NK-92 (cell line): ENCODE measurements around the gene SSRP1.
"Not testable (repeated sequence)": the region's sequence is repeated elsewhere in the genome, so short reads cannot be mapped to it uniquely, and the experiment has no call there.

ENCODE experiments used
- DNase-seq: peaks from one replicate; lab custom pipeline; 2025; ENCODE audit not compliant: unreplicated experiment; lab: John Stamatoyannopoulos, UW

SSRP1 gene

DNA sequence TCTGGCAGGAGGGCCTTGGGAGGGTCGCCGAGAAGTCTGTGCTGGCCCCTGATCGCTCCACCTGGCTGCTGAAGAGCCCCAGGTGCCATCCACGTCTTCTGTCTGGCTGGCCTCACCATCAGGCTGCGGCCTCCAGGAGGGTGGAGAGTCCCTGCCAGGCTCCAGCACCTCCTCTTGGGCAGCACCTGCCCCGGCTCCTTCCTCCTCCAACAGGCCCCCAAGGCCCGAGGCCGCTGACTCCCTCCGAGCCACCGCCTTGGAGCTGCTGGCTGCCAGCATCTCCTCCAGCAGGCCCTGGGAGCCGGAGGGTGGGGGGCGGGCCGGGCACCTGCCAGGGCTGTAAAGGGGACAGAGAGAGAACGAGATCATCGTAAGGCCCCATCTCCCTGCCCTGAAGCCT, 33.2 kb downstream of the SSRP1 start:
- no peak for DNase-seq

DNA sequence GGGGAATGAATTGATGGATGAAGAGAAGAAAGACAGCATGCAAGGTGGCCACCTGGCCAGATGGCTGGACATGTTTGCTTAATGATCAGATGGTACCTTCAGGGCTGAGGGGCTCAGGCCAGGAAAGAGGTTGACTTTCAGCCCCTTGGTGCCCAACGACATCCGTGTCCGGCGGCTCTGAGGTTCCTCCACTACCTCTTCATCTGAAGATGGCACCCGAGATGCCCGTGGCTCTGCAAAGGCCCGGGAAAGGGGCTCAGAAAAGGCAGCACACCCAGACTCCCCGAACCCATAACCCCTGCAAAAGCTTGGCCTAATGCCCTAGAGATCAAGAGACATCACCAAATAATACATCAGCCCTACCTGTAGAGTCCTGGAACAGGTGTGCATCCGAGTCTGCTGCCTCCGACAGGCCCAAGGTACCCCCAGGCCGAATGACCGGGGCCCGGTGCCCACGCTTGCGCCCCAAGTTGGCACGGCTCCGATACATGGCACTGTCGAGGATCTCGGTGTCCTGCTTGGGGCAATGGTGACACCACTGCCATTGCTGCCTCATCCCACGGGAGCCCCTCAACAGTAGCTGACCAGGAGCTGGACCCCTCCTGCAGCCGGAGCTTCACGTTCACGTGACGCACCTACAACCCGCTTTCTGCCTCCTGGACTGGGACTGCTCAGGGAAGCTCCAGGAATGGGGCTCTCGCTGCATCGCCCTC, 33.8 kb downstream of the SSRP1 start:
- no peak for DNase-seq

DNA sequence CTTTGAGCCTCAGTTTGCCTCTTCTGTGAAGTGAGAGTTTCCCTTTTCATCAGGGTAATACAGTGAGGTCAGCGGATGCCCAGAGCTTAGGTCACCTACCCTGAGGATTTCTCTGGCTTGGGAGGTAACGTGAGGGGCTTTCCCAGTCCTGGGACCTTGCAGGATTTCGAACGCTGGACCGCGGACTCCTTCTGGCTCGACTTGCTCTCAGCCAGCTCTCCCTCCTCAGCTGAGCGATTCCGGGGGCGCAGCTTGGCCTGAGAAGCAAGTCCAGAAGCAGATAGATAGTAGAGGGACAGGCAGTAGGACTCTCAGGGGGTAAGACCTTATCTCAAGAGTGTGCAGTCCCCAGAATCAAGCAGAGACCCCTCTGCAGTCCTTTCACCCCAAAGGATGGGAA, 34.9 kb downstream of the SSRP1 start:
- no peak for DNase-seq

DNA sequence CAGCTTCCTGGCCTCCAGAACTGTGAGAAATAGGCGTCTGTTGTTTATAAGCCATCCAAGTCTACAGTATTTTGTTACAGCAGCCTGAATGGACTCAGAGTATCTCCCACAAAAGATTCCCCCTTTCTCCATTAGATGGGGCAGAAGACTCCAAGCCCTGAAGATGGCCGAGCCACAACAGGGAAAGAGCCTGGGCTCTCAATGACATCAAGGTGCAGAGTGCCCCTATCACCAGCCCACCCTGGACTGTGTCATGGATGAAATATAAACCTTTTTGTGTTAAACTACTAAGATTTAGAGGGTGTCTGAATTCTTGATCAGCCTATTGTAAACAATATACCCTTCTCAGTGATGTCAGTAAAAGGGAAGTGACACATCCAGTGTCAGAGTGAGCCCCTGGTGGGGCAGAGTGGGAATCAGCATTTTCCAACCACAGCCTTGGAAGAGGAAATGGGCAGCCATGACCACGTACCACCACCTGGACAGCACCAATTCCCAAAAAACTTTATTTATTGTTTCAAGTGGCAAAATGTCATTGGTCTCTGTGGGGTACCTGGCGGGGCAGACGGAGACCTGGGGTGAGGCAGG, 36.4 kb downstream of the SSRP1 start:
- no peak for DNase-seq

DNA sequence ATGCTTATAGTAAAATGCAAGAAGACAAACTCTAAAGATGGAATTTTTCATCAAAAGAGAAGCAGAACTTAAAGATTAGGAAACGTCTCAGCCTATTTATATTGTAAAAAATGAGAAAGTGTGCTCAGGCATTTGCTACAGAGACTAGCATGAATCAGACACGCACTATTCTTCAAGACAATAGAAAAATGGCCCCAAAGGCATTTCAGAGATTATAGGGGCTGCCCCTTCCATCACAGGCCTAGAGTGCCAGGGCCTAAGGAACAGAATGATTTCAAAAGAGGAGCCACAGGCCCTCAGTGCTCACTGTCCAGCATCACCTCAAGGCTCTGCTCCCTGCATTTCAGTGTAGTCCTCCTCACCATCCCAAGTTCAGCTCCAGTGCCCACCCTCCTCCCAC, 38.5 kb downstream of the SSRP1 start:
- no peak for DNase-seq

GRCh38 chr11:57296205-57296604, 39.5 kb downstream of the SSRP1 start:
- DNase-seq: not testable (repeated sequence)

DNA sequence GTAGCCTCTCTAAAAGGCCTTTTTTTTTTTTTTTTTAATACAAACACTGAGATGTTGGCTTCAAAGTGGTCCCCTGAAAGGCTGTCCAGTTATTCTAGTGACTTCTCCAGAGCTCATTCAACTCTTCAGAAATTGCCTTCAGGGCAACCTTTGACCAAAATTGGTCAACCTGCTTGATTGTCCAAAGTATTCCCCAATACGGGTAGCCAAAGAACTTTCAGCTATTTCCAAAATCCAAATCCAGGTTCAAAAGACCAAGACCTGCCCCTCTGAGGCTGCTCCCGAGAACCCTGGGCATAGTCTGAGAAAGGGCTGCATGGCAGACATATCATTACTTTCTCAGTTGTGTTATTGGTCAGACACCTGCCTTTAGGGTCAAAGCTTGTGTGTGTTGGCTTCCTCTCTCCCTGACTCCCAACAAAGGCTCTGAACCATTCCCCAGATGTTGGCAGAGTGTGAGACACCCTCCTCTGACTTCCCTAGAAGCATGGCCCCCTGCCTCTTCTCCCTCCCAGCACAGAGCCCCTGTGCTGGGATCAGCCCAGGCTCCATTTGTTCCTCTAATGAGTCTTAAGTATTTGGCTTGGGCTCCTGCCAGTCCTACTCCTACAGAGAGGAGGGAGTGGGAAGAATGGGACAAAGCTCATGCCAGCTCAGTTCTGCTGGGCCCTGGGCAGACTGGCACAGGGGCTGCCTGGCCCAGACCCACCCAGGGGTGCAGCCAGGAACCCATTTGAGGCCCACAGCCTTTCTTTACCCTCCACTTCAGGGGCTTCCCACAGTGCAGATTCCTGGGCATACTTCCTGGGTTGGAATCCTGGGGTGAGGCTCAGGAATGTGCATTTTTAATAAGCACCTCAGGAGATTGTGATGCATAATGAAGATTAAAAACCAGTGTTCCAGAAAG, 41.2 kb downstream of the SSRP1 start:
- no peak for DNase-seq

- DNase-seq: no peak
Measured at GRCh38 chr11:57290288-57290687, 45.4 kb downstream of the SSRP1 start.

GRCh38 chr11:57288771-57289579, 46.7 kb downstream of the SSRP1 start:
- no peak for DNase-seq

DNA sequence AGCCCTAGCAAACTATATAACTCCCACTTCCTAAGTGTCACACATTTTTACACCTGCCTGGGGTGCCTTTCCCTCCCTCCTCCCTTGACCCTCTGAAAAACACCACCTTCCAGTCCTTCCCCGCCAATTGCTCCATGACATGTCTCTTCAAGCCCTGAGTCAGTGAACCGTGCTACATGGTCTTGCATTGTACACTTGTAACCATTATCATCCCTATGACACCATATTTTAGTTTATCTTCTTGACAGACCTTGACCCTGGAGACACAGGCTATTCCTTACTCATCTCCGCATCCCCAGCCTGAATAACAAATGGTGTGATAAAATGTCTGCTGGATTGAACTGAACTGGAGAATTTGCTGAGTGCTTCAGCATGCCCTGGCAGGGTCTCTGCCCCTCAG, 47.8 kb downstream of the SSRP1 start:
- DNase-seq: no peak

DNA sequence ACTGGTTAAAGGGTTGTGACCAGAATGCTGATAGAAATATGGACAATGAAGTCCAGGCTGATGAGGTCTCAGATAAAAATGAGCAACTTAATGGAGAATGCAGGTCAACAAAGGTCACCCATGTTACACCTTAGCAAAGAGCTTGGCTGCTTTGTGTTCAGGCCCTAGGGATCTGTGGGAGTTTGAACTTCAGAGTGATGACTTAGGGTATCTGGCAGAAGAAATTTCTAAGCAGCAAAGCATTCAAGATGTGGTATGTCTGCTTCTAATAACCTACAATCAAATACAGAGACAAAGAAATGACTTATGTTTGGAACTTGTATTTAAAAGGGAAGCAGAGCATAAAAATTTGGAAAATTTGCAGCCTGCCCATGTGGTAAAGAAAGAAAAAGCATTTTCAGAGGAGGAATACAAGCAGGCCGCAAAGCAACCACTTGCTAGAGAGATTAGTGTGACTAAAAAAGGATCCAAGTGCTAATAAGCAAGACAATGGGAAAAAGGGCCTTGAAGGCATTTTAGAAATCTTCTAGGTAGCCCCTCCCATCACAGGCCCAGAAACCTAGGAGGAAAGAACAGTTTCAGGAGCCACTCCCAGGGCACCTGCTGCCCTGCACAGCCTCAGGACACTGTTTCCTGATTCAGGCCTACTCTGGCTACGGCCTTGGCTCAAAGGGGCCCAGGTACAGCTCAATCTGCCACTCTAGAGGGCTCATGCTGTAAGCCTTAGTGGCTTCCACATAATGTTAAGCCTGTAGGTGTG, 52.3 kb downstream of the SSRP1 start:
- no peak for DNase-seq

DNA sequence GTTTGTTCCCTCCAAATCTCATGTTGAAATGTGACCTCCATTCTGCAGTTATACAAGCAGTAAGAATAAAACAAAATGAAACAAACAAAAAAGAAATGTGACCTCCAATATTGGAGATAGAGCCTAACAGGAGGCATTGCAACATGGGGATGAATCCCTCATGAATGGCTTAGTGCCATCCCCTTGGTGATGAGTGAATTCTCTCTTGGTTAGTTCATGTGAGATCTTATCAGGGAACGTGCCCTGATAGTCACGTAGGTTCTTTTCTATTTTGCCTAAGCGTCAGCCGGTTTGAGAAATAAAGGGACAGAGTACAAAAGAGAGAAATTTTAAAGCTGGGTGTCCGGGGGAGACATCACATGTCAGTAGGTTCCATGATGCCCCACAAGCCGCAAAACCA, 54.1 kb downstream of the SSRP1 start:
- DNase-seq: not testable (repeated sequence)

GRCh38 chr11:57279116-57279515, 56.6 kb downstream of the SSRP1 start:
- no peak for DNase-seq

GRCh38 chr11:57278721-57279095, 57.0 kb downstream of the SSRP1 start:
- DNase-seq: no peak

GRCh38 chr11:57277845-57278720, 57.6 kb downstream of the SSRP1 start:
- no peak for DNase-seq

- DNase-seq: no peak
Measured at GRCh38 chr11:57276971-57277675, 58.6 kb downstream of the SSRP1 start.

- no peak for DNase-seq
Measured at GRCh38 chr11:57276169-57276970, 59.3 kb downstream of the SSRP1 start.
